Astrocyte of the cerebellum (primary cell): Measurements from ENCODE around the gene CDADC1.
"Not testable (repeated sequence)": the region's sequence is repeated elsewhere in the genome, so short reads cannot be mapped to it uniquely, and the experiment has no call there.

Source experiments
- DNase-seq: peaks from one replicate; pipeline ENCODE4 v3.0.0-alpha.2; 2011; ENCODE audit warnings: low read depth
- H3K4me3 ChIP-seq: 2 replicates; pipeline ENCODE4 v1.5.1; 2011; ENCODE audit warnings: mild to moderate bottlenecking, low read depth, low read length, moderate library complexity
- in situ Hi-C: cut with HindIII; loops from 2 replicates; pipeline ENCODE4 v1.10.0; 2017; ENCODE audit warnings: low sequenced_read_pairs
- TF ChIP-seq, protein P1 (sequence below): IDR thresholded peaks from 2 replicates; pipeline ENCODE4 v1.5.1; 2012; ENCODE audit warnings: low read length, low read depth, moderate library complexity, mild to moderate bottlenecking; ENCODE audit errors: missing control alignments

CDADC1 gene

DNA sequence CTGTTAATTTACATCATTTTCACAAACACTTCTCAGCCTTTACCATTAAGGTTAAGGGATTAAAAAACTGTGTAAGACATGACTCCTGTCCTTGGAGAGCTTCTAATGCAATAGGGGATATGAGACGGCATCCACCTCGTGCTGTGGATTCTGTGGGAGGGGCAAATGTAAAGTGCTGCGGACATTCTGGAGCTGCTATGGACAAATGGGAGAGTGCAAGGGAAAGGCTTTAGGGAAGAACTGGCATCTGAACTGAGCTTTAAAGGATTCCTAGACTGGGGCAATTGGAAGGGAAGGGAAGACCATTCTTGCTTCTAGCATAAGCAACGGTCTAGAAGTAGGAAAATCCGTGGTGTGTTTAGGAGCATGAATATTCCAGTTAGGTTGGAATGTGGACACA, 31.4 kb downstream of the CDADC1 start:
- DNase-seq: no peak
- in situ Hi-C loops: no loop called here
- H3K4me3 ChIP-seq: no peak overlapping the region
- TF ChIP-seq, protein P1, sequence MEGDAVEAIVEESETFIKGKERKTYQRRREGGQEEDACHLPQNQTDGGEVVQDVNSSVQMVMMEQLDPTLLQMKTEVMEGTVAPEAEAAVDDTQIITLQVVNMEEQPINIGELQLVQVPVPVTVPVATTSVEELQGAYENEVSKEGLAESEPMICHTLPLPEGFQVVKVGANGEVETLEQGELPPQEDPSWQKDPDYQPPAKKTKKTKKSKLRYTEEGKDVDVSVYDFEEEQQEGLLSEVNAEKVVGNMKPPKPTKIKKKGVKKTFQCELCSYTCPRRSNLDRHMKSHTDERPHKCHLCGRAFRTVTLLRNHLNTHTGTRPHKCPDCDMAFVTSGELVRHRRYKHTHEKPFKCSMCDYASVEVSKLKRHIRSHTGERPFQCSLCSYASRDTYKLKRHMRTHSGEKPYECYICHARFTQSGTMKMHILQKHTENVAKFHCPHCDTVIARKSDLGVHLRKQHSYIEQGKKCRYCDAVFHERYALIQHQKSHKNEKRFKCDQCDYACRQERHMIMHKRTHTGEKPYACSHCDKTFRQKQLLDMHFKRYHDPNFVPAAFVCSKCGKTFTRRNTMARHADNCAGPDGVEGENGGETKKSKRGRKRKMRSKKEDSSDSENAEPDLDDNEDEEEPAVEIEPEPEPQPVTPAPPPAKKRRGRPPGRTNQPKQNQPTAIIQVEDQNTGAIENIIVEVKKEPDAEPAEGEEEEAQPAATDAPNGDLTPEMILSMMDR: no peak

DNA sequence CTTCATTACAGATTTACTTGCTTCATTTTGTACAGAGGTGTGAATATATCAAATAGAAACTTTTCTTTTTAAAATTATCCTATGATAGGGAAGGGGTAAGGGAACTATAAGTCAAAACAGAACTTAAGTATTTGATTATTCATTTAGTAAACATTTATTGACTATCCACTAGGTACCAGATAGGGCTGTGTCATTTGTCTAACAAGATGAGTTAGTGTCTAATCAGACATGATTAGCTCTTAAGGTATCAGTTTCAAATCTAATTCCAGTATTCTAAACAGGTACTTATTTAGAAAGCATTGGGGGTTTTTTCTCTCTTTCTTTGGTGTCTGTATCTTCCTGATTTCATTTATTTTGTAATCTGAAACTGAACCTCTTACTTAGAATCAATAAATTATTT, 32.2 kb downstream of the CDADC1 start:
- in situ Hi-C loops: loop anchor here (10.0 kb wide), 1 partner anchor 275 kb away; no protein-coding TSS in a partner anchor
- DNase-seq: no peak
- H3K4me3 ChIP-seq: no peak overlapping the region
- TF ChIP-seq, protein P1: no peak

DNA sequence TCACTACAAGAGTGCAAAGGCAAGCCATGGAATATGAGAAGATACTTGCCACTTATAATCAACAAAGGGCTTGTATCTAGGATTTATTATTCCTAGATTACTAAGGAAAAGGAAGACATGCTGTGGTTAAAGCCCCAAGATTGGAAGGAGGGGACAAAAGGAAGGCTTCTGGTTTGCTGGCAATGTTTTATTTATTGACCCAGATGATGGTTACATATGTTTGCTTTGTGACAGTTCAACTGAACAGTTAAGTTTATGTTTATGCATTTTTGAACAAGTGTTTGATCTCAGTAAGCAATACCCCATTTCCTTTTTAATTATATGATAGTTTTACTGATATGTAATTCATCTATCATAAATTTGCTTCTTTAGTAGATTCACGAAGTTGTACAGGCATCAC, 40.3 kb downstream of the CDADC1 start:
- no peak overlapping the region for H3K4me3 ChIP-seq
- in situ Hi-C loops: loop anchor here (10.0 kb wide), 1 partner anchor 283 kb away; no protein-coding TSS in a partner anchor
- TF ChIP-seq, protein P1: no peak
- DNase-seq: no peak

GRCh38 chr13:49288458-49288857, 40.7 kb downstream of the CDADC1 start:
- no peak for DNase-seq
- no peak overlapping the region for H3K4me3 ChIP-seq
- in situ Hi-C loops: loop anchor here (10.0 kb wide), 1 partner anchor 284 kb away; no protein-coding TSS in a partner anchor
- TF ChIP-seq, protein P1: no peak

DNA sequence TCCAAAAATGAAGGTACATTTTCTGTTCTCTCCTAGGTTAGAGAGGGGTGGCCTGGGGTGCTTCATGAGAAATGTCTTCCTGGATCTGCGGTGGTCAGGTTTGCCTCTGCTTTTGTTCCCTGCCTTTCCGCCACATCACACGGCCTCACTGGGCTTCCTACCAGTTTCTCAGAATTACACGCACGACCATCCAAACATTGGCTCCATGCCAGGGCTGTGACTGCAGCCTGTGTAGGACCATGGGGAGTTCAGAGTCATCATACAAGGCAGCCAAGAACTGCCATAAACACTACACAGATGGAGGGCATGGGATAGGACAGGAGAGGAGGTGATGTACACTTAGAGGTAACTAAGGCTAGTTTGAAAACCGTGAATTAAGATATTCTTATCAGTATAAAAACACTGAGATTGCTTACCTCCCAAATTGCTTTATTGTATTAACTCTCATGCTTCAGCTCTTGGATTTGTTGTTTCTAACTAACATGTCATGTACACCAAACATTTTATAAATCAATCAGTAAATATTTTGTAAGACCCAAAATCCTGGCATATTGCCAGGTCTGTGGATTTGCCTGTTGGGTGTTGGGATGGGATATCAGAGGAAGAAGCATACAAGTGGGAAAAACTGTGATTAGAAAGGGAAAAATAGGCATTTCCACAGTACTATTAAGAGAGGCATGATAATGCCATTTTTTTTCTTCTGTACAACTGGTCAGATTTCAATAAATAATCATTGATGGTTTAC, 45.2 kb downstream of the CDADC1 start:
- DNase-seq: peak; percentile 93
- H3K4me3 ChIP-seq: no peak overlapping the region
- in situ Hi-C loops: loop anchor here (5.0 kb wide), 1 partner anchor 309 kb away; no protein-coding TSS in a partner anchor
- TF ChIP-seq, protein P1: no peak

- H3K4me3 ChIP-seq, DNase-seq: not testable (repeated sequence)
- in situ Hi-C loops: loop anchor here (5.0 kb wide), 1 partner anchor 308 kb away; no protein-coding TSS in a partner anchor
These were observed 47.0 kb downstream of the CDADC1 start for GRCh38 chr13:49294723-49295122.

DNA sequence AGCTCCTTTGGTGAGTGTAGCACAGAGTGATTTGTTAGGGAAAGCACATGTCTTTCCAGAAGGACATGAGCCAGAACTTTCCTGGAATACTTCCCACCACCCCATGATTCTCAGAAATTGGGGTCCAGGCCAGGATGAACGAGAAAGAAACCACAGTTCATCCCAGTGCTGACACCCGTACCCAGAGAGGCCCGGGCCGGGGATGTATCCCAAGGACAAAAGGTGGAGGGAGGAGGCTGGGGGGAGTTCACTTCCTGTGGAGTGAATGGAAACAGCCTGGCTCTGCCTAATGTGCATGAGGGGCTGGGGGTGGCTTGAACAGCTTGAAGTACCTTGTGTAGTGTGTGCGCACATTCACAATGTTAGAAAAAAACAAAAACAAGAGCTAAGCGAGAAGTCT, 47.5 kb downstream of the CDADC1 start:
- no peak for DNase-seq
- H3K4me3 ChIP-seq: no peak overlapping the region
- in situ Hi-C loops: no loop called here
- TF ChIP-seq, protein P1: no peak
